Measurements from ENCODE around the gene ABHD5. TPM values are rescaled to one million over a fixed set of nuclear protein-coding genes. Genes with fewer than 3 reads are reported as not detected.
"Not testable (repeated sequence)": the region's sequence is repeated elsewhere in the genome, so short reads cannot be mapped to it uniquely, and the experiment has no call there.

The ABHD5 gene
- polyA plus RNA-seq, 10 donors: 8.6 to 14.1 (median 9.9) TPM

- DNase-seq: not testable (repeated sequence)
These were observed 9.9 kb upstream of the ABHD5 start for GRCh38 chr3:43680857-43681256.

- no peak for DNase-seq
These were observed 5.8 kb upstream of the ABHD5 start for GRCh38 chr3:43684944-43685343.

GRCh38 chr3:43685921-43686320, 4.8 kb upstream of the ABHD5 start:
- DNase-seq: no peak

GRCh38 chr3:43686333-43686699, 4.4 kb upstream of the ABHD5 start:
- DNase-seq: no peak

GRCh38 chr3:43686700-43687498, 3.8 kb upstream of the ABHD5 start:
- DNase-seq: no peak

GRCh38 chr3:43687499-43687811, 3.3 kb upstream of the ABHD5 start:
- DNase-seq: no peak

GRCh38 chr3:43688245-43688650, 2.5 kb upstream of the ABHD5 start:
- no peak for DNase-seq

- no peak for DNase-seq
These were observed 1.6 kb upstream of the ABHD5 start for GRCh38 chr3:43689166-43689565.

- no peak for DNase-seq
These were observed 855 bp upstream of the ABHD5 start for GRCh38 chr3:43689766-43690399.

- DNase-seq: peak in 2 of 3 donors; percentile 67 to 80
These were observed 620 bp downstream of the ABHD5 start for GRCh38 chr3:43691120-43691995.

- peak in 1 of 3 donors; percentile 4 for DNase-seq
These were observed 1.5 kb downstream of the ABHD5 start for GRCh38 chr3:43692085-43692855.

- no peak for DNase-seq
These were observed 2.2 kb downstream of the ABHD5 start for GRCh38 chr3:43692971-43693370.

GRCh38 chr3:43693594-43693993, 2.9 kb downstream of the ABHD5 start:
- no peak for DNase-seq

GRCh38 chr3:43695443-43695842, 4.7 kb downstream of the ABHD5 start:
- DNase-seq: no peak

- DNase-seq: no peak
These were observed 5.1 kb downstream of the ABHD5 start for GRCh38 chr3:43695863-43696262.

GRCh38 chr3:43696441-43696840, 5.7 kb downstream of the ABHD5 start:
- DNase-seq: no peak

GRCh38 chr3:43696881-43697280, 6.1 kb downstream of the ABHD5 start:
- DNase-seq: no peak

- DNase-seq: no peak
These were observed 9.1 kb downstream of the ABHD5 start for GRCh38 chr3:43699864-43700263.

GRCh38 chr3:43704697-43705096, 14.0 kb downstream of the ABHD5 start:
- no peak for DNase-seq

GRCh38 chr3:43706342-43706741, 15.6 kb downstream of the ABHD5 start:
- no peak for DNase-seq

- no peak for DNase-seq
These were observed 16.5 kb downstream of the ABHD5 start for GRCh38 chr3:43707266-43707665.

GRCh38 chr3:43707998-43708397, 17.3 kb downstream of the ABHD5 start:
- peak in 1 of 3 donors; percentile 56 for DNase-seq
